ENCODE results near the gene FAM13C.

Gene FAM13C

GRCh38 chr10:59315465-59315864, 46.9 kb downstream of the FAM13C start:
- no peak for DNase-seq (ENCODE audit: low read depth)

- no peak for DNase-seq (ENCODE audit: low read depth)
These were observed 48.1 kb downstream of the FAM13C start for GRCh38 chr10:59314268-59314667.

GRCh38 chr10:59312247-59312646, 50.1 kb downstream of the FAM13C start:
- DNase-seq (ENCODE audit: low read depth), result no peak

- no peak for DNase-seq (ENCODE audit: low read depth)
These were observed 51.3 kb downstream of the FAM13C start for GRCh38 chr10:59311025-59311424.

DNA sequence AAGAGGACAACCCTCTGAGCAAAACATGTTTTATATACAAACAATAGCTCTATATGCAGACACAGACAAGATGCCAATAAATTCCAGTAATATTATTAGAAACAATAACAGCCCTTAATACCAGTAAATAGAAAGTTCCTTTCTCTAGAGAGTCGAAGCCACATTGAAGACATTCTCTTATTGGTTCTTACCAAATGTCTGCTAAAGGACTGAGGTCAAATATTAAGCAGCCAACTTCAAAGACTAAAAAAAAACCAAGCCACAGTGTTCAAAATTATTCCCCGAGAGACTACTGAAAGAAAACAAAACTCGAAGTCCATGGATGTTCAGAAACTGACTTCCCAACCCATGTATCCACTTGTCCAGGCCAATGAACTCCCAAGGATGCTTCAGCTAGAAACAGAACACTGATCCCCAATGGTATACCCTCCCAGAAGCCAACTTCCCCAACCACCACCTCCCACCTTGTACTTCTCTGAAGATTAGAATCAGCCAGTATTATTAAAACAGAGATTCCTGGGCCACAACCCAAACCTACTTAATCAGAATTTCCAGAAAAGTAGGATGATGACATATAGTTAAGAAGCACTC, 51.9 kb downstream of the FAM13C start:
- no peak for DNase-seq (ENCODE audit: low read depth)

- DNase-seq (ENCODE audit: low read depth), result no peak
These were observed 57.7 kb downstream of the FAM13C start for GRCh38 chr10:59304521-59305097.

GRCh38 chr10:59303018-59303417, 59.3 kb downstream of the FAM13C start:
- no peak for DNase-seq (ENCODE audit: low read depth)

DNA sequence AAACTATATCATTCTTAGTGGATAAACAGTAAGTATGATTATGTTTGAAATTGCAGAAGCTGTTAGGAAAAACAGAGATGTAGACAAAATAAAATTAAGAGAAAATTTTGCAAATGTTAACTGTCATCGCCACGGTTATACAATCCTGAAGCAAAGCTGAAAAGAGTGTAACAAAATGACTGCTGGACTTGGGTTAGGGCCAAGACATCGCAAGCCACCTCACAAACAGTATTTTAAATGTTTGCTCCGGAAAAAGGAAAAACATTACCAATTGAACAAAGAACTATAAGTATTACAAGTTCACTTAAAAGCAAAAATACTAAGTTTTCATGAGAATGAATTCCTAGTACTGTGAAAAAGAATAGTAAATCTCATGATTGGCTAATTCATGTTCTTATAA, 60.0 kb downstream of the FAM13C start:
- no peak for DNase-seq (ENCODE audit: low read depth)

- DNase-seq (ENCODE audit: low read depth), result no peak
These were observed 61.1 kb downstream of the FAM13C start for GRCh38 chr10:59301067-59301754.

GRCh38 chr10:59300386-59300785, 62.0 kb downstream of the FAM13C start:
- DNase-seq (ENCODE audit: low read depth), result no peak

DNA sequence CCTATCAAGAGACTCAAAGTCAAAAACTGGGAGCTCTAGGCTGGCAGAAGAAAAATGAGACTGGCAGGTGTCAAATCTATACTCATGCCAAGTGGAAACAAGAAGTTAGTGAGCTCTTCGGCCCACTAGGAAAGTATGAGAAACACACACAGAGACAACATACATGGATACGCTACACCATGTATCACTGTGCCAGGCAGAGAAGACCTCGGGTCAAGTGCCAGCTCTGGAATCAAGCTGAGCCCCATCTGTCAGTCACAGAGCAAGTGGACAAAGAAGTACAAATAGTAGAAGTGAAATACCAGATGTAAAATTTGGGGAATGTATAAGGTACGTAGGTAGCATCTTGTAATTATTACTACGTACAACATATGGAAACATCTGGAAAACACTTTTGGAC, 62.4 kb downstream of the FAM13C start:
- DNase-seq (ENCODE audit: low read depth), result no peak

DNA sequence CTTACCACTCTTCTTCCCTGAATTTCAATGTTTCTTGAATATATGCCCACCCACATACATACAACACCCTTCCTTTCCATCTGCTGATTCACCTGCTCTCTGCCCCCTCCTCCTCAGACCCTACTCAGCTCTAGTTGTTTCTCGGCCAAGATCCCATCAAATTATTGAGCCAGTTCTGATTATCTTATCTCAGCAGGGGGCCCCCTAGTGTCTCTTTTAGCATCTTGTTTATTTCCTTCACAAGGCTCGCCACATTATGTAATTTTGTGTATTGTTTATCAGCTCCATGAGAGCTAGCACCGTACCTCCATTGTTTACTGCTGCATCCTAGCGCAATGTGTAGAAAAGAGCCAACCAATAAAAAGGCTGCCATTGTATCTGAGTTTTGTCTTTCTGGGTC, 71.9 kb downstream of the FAM13C start:
- DNase-seq (ENCODE audit: low read depth), result no peak

DNA sequence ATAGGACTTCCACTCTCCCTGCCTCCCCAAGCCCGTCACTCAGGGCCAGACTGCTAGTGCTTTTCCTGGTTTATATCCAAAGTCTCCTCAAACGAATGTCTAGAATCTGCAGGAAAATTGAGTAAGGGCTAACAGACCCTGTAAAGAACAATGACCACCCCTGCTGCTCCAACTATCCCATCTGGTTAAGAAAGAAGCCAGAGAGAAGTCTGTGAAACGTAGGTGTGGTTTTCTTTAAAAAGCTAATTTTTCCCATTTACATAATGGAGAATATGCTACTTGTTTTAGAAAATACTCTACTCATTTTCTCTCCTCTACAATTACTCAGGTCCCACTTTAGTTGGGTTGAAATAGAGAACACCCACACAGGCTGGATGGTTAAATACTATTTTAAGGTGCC, 72.5 kb downstream of the FAM13C start:
- DNase-seq (ENCODE audit: low read depth), result no peak

- DNase-seq (ENCODE audit: low read depth), result no peak
These were observed 74.6 kb downstream of the FAM13C start for GRCh38 chr10:59287587-59288255.

DNA sequence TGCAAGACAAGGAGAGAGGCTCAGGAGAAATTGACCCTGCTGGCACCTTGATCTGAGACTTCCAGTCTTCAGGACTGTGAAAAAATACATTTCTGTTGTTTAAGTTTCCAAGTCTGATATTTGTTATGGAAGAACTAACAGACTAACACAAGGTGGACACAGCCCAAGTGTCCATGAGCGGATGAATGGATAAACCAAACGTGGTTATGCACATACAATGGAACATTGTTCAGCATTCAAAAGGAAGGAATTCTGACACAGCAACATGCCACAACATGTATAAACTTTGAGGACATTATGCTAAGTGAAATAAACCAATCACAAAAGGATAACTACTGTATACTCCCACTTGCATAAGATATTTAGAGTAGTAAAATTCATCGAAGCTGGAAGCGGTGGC, 76.5 kb downstream of the FAM13C start:
- no peak for DNase-seq (ENCODE audit: low read depth)

- DNase-seq (ENCODE audit: low read depth), result no peak
These were observed 77.3 kb downstream of the FAM13C start for GRCh38 chr10:59285073-59285472.

- no peak for DNase-seq (ENCODE audit: low read depth)
These were observed 78.0 kb downstream of the FAM13C start for GRCh38 chr10:59284118-59284975.

GRCh38 chr10:59283456-59284091, 78.8 kb downstream of the FAM13C start:
- no peak for DNase-seq (ENCODE audit: low read depth)

- no peak for DNase-seq (ENCODE audit: low read depth)
These were observed 80.5 kb downstream of the FAM13C start for GRCh38 chr10:59281861-59282260.

DNA sequence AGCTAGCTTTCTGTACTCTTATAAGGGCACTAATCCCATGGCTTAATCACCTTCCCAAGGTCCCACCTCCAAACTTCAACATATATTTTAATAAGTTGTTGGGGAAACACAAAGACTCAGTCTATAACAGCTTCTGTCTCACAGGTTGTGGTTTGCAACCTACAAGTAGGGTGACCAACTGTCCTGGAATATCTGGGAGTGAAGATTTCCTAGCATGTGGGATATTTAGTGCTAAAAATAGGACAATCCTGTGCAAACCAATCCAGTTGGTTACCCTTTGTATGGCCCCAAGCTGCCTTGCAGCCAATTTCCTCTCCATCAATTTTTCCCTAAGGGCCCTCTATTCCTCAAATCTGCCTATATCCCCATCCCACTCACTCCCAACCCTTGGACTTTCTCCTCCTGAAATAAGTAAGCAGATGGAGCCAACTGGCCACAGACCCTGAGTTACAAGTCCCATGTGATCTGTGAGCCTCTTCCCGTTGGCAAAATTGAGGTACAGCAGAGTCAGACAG, 82.3 kb downstream of the FAM13C start:
- no peak for DNase-seq (ENCODE audit: low read depth)

DNA sequence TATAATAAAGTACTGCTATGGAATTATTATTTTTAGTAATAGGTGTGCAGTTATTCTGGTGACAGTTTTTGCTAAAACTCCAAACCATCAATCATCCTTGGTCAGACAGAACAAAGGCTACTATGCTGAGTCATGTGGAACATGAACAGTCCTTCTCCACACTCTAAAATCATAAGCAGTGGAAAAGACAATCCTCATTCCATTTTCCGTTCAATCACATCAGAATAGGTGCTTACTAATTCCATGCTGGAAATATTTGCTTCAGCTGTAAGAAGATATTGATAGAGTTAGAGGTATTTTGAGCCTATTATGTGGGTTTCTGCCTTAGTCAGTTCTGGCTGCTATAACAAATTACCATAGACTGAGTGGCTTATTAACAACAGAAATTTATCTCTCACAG, 82.9 kb downstream of the FAM13C start:
- no peak for DNase-seq (ENCODE audit: low read depth)

- DNase-seq (ENCODE audit: low read depth), result no peak
These were observed 85.4 kb downstream of the FAM13C start for GRCh38 chr10:59276919-59277318.

Measured in EH (cell line).